Muscle of back (tissue), 11 donors: ENCODE results near the gene GPR146. TPM values are rescaled to one million over a fixed set of nuclear protein-coding genes. Genes with fewer than 3 reads are reported as not detected.
"Not testable (repeated sequence)": the region's sequence is repeated elsewhere in the genome, so short reads cannot be mapped to it uniquely, and the experiment has no call there.

Experiments
- DNase-seq, 3 donors: peaks; one replicate each; pipeline versions ENCODE4 v3.0.0 to v3.0.0-alpha.2; 2013
- polyA plus RNA-seq, 10 donors: library from polyadenylated mRNA; unstranded; fragments of 120-200 nt; gene quantifications; one replicate each; pipeline ENCODE4 v1.2.1, GENCODE V29; 2013; ENCODE audit not compliant: insufficient read length in 10 of 10

The GPR146 gene
- polyA plus RNA-seq, 10 donors, result 1.4 to 4.4 (median 3.2) TPM

- peak in 2 of 3 donors; percentile 30 to 76 for DNase-seq
Observed at GRCh38 chr7:1025743-1026581, 18.4 kb upstream of the GPR146 start.

GRCh38 chr7:1026721-1027161, 17.6 kb upstream of the GPR146 start:
- no peak for DNase-seq

GRCh38 chr7:1027242-1028043, 16.9 kb upstream of the GPR146 start:
- peak in 2 of 3 donors; percentile 31 to 78 for DNase-seq

GRCh38 chr7:1028044-1028770, 16.1 kb upstream of the GPR146 start:
- DNase-seq, result peak; percentile 92 to 97 (median 94)

- peak; percentile 74 to 91 (median 86) for DNase-seq
Observed at GRCh38 chr7:1028775-1029636, 15.3 kb upstream of the GPR146 start.

- no peak for DNase-seq
Observed at GRCh38 chr7:1029637-1030443, 14.5 kb upstream of the GPR146 start.

- DNase-seq, result no peak
Observed at GRCh38 chr7:1030444-1031070, 13.8 kb upstream of the GPR146 start.

- DNase-seq, result no peak
Observed at GRCh38 chr7:1031716-1032455, 12.5 kb upstream of the GPR146 start.

- DNase-seq, result no peak
Observed at GRCh38 chr7:1032536-1033181, 11.7 kb upstream of the GPR146 start.

- no peak for DNase-seq
Observed at GRCh38 chr7:1033546-1034145, 10.7 kb upstream of the GPR146 start.

GRCh38 chr7:1034769-1035168, 9.6 kb upstream of the GPR146 start:
- not testable (repeated sequence) for DNase-seq

GRCh38 chr7:1036164-1036928, 8.0 kb upstream of the GPR146 start:
- DNase-seq, result not testable (repeated sequence)

GRCh38 chr7:1040233-1040632, 4.1 kb upstream of the GPR146 start:
- not testable (repeated sequence) for DNase-seq

- DNase-seq, result peak in 2 of 3 donors; percentile 71 to 90
Observed at GRCh38 chr7:1040790-1041189, 3.6 kb upstream of the GPR146 start.

- no peak for DNase-seq
Observed at GRCh38 chr7:1041551-1042491, 2.5 kb upstream of the GPR146 start.

GRCh38 chr7:1042492-1042833, 1.9 kb upstream of the GPR146 start:
- no peak for DNase-seq
